K562 (cell line): ENCODE data around the gene GNG7. TPM values are rescaled to one million over a fixed set of nuclear protein-coding genes. Genes with fewer than 3 reads are reported as not detected.

Experiments
- ATAC-seq: fragments of 200-7000 bp; cut with Tn5 transposase; 3 replicates; pipeline ENCODE4 v1.9.1; 2020; ENCODE audit warnings: moderate library complexity
- BruUV-seq: library from RNA; stranded (reverse); fragments of 400-500 nt; replicated peaks from 2 replicates; lab custom pipeline; 2021; lab: Mats Ljungman, UMichigan
- CTCF ChIA-PET: fragments of 300-600 bp; formaldehyde crosslinking; extraction: SDS; loops from one replicate; lab custom pipeline; 2021; ENCODE audit warnings: low intra/inter-chr PET ratio; lab: Yijun Ruan, JAX
- POLR2A ChIA-PET: fragments of 300-600, 350-650 bp; sonication (Branson Sonifier 250); formaldehyde crosslinking; extraction: SDS; loops from one replicate; lab custom pipeline; 2021; ENCODE audit warnings: antibody characterized with exemption, inconsistent platforms; lab: Yijun Ruan, JAX
- DNase-seq, 4 experiments: peaks; one replicate each; pipeline versions ENCODE4 v3.0.0 to v3.0.0-alpha.2; 2011 to 2018; ENCODE audit warnings: low spot score in 3 of 4, mixed read lengths in 3 of 4; ENCODE audit errors: extremely low read depth in 1 of 4
- FAIRE-seq: peaks from 2 replicates; lab custom pipeline; 2011; peaks lifted over from hg19 to GRCh38; lab: Jason Lieb, UNC
- H2AFZ ChIP-seq: 2 replicates; pipeline ENCODE4 v1.6.0; 2011; ENCODE audit warnings: low read depth, low read length, control low read depth, inconsistent platforms
- H3K27ac ChIP-seq: fragments of 200-600 bp; 3 replicates; pipeline ENCODE4 v1.8.0; 2011; ENCODE audit warnings: low read depth, mild to moderate bottlenecking, control low read depth, inconsistent platforms, low read length, moderate library complexity, mixed read lengths; ENCODE audit errors: extremely low read depth
- H3K27me3 ChIP-seq, 2 experiments: fragments of 300-600 bp in 1 of 2; 2 replicates in 1 of 2; 3 replicates in 1 of 2; pipeline versions ENCODE4 v1.6.0 to v1.8.0; 2011; ENCODE audit warnings: inconsistent platforms in 2 of 2, low read length in 2 of 2, mild to moderate bottlenecking in 1 of 2, mixed read lengths in 1 of 2, moderate library complexity in 1 of 2; ENCODE audit not compliant: control insufficient read depth in 2 of 2, insufficient read depth in 2 of 2
- H3K36me3 ChIP-seq: fragments of 300-600 bp; 3 replicates; pipeline ENCODE4 v1.8.0; 2011; ENCODE audit warnings: mild to moderate bottlenecking, low read length, inconsistent platforms; ENCODE audit not compliant: control insufficient read depth, insufficient read depth
- H3K4me1 ChIP-seq, 2 experiments: fragments of 200-600 bp in 1 of 2; replicated peaks in 1 of 2; 2 replicates in 1 of 2; 3 replicates in 1 of 2; pipeline versions ENCODE4 v1.5.1 to v1.8.0; 2011; ENCODE audit warnings: inconsistent platforms in 2 of 2, low read length in 2 of 2, mild to moderate bottlenecking in 1 of 2, mixed read lengths in 1 of 2, moderate library complexity in 1 of 2; ENCODE audit not compliant: control insufficient read depth in 2 of 2, insufficient read depth in 2 of 2
- H3K4me2 ChIP-seq: 2 replicates; pipeline ENCODE4 v1.6.1; 2011; ENCODE audit warnings: low read length, control low read depth, inconsistent platforms, mixed read lengths; ENCODE audit not compliant: insufficient read depth
- H3K4me3 ChIP-seq: fragments of 200-600 bp; sonication (generic), shearing (Covaris generic); 2 replicates; pipeline ENCODE4 v1.5.1; 2016; ENCODE audit warnings: control low read depth, inconsistent platforms
- H3K79me2 ChIP-seq: fragments of 200-600 bp; 3 replicates; pipeline ENCODE4 v1.8.0; 2011; ENCODE audit warnings: low read length, inconsistent platforms; ENCODE audit not compliant: control insufficient read depth, insufficient read depth
- H3K9ac ChIP-seq, 2 experiments: 2 replicates each; pipeline versions ENCODE4 v1.6.0 to v1.6.1; 2011; ENCODE audit warnings: low read depth in 2 of 2, low read length in 2 of 2, control low read depth in 1 of 2, inconsistent platforms in 1 of 2, mild to moderate bottlenecking in 1 of 2, mixed read lengths in 1 of 2; ENCODE audit not compliant: insufficient read depth in 1 of 2
- H3K9me1 ChIP-seq: one replicate; pipeline ENCODE4 v1.6.0; 2011; ENCODE audit warnings: inconsistent platforms, mild to moderate bottlenecking, low read length, moderate library complexity; ENCODE audit not compliant: control insufficient read depth, insufficient read depth
- H3K9me3 ChIP-seq: replicated peaks from 2 replicates; pipeline ENCODE4 v1.5.1; 2011; ENCODE audit warnings: low read depth, low read length, inconsistent platforms; ENCODE audit not compliant: control insufficient read depth, insufficient read depth
- H4K20me1 ChIP-seq: replicated peaks from 2 replicates; pipeline ENCODE4 v1.6.1; 2011; ENCODE audit warnings: low read length, inconsistent platforms, mixed read lengths; ENCODE audit not compliant: control insufficient read depth, insufficient read depth
- RBFOX2 ChIP-seq: fragments of 200-400 bp; formaldehyde crosslinking; IDR thresholded peaks from 2 replicates; pipeline ENCODE4 v1.6.1; 2017; ENCODE audit warnings: low read depth, mild to moderate bottlenecking, low read length, moderate library complexity
- ZC3H4 ChIP-seq: sonication (generic); formaldehyde crosslinking; IDR thresholded peaks from 2 replicates; pipeline ENCODE4 v1.9.0; 2021; ENCODE audit warnings: missing genetic modification reagents, borderline replicate concordance
- WGBS: fragments of 100-300 bp; shearing (Covaris generic); methylation state at CpG from one replicate; pipeline ENCODE4 v1.1.6; 2016; ENCODE audit warnings: low coverage, mixed read lengths; ENCODE audit not compliant: insufficient coverage; ENCODE audit errors: missing lambda C conversion rate; 5-methylcytosine and 5-hydroxymethylcytosine counted together
- in situ Hi-C: fragments of 300-500 bp; cut with MboI; formaldehyde crosslinking; loops from 4 replicates; pipeline ENCODE4 v1.15.0; 2018; ENCODE audit warnings: inconsistent platforms, mixed read lengths
- intact Hi-C: fragments of 100-400 bp; cut with micrococcal nuclease; formaldehyde crosslinking; loops from 2 replicates; pipeline ENCODE4 v1.14.2; 2022
- polyA plus RNA-seq, 8 experiments: library from polyadenylated mRNA; depleted of rRNA in 4 of 8; stranded (reverse) in 5 of 8; unstranded in 3 of 8; fragments of >200 nt; fragmentation: Nextera tagmentation in 2 of 8; fragmentation: Illumina TruSeq in 1 of 8; extraction: Ambion mirVana in 2 of 8; extraction: Trizol in 1 of 8; gene quantifications; 2 replicates each; pipeline versions ENCODE4 v1.2.1 to v1.2.3, GENCODE V29; 2011 to 2014; ENCODE audit warnings: inconsistent platforms in 1 of 8, missing spikeins in 1 of 8
- total RNA-seq, 7 experiments: library from RNA; depleted of rRNA in 6 of 7; stranded (reverse); fragments of >200 nt in 6 of 7; fragmentation: Illumina TruSeq in 2 of 7; extraction: Trizol in 2 of 7; gene quantifications; 2 replicates each; pipeline versions ENCODE4 v1.2.1 to v1.2.3, GENCODE V29; 2011 to 2021; ENCODE audit warnings: low replicate concordance in 1 of 7
- TF ChIP-seq, protein P1 (sequence below), 2 experiments: fragments of 450-650 bp in 1 of 2; IDR thresholded peaks; 2 replicates each; pipeline ENCODE4 v1.6.1; 2011 to 2017; ENCODE audit warnings: low read depth in 2 of 2, antibody characterized with exemption in 1 of 2, borderline replicate concordance in 1 of 2, low read length in 1 of 2, mild to moderate bottlenecking in 1 of 2, mixed read lengths in 1 of 2; ENCODE audit not compliant: control insufficient read depth in 1 of 2

The GNG7 gene
- total and polyA plus RNA-seq, 9 of the 15 experiments (the other 6 are each of a cell fraction or from before 2014, with no cell fraction given) = 0.01 to 0.20 (median 0.06) TPM; not detected in 1

DNA sequence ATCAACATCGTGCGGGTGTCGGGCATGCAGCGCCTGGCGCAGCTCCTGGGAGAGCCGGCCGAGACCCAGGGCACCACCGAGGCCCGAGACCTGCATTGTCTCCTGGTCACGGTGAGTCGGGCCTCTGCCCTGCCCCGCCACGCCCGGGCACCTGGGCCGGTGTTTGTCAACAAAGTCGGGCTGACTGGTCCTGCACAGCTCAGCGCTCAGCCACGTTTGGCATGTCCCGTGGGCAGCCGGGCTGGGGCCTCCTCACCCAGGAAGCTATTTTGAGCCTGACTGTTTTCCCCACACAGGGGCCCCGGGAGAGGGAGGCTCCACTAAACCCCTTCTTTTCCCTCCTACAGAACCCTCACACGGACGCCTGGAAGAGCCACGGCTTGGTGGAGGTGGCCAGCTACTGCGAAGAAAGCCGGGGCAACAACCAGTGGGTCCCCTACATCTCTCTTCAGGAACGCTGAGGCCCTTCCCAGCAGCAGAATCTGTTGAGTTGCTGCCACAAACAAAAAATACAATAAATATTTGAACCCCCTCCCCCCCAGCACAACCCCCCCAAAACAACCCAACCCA, 225.3 kb downstream of the GNG7 start:
- no TSS peak for BruUV-seq
- peaks cover 6 to 16% of the 10 kb centered on the region in 2 experiments; a peak in 3 of 5 replicates for H3K27me3 ChIP-seq
- peaks cover 2 to 46% of the 10 kb centered on the region in 2 experiments; a peak in 4 of 5 replicates for H3K4me1 ChIP-seq
- no peak overlapping the region; the same call in 1 of the 2 replicates for H3K4me3 ChIP-seq
- H3K9ac ChIP-seq = 0 out of 4 replicates have a peak overlapping the region, but pooled peaks of 1 of the 2 experiments have one; percentile 82
- H3K4me2 ChIP-seq = no peak overlapping the region
- no peak overlapping the region for H2AFZ ChIP-seq
- POLR2A ChIA-PET = interaction anchor here (0.6 to 3.5 kb wide), 24 partner anchors 10 to 577 kb away, joined by 3 to 26 read pairs (median 9); partner anchors contain the start of genes LMNB2 and TIMM13
- H3K36me3 ChIP-seq = no peaks in the 10 kb centered on the region
- FAIRE-seq (no peak), ATAC-seq (no peak), DNase-seq (no peak)
- no peaks in the 10 kb centered on the region for H3K79me2 ChIP-seq
- no peak overlapping the region for H3K27ac ChIP-seq
- no peaks in the 10 kb centered on the region for H3K9me3 ChIP-seq
- WGBS = 71% methylated on average over 15 of the region's 27 CpGs
- CTCF ChIA-PET = interaction anchor here (0.7 kb wide), 1 partner anchor 131 kb away, joined by 3 read pairs; no protein-coding TSS in a partner anchor
- intact Hi-C loops = loop anchor here (2.0 kb wide), 1 partner anchor 66 kb away; no protein-coding TSS in a partner anchor
- H3K9me1 ChIP-seq = no peaks in the 10 kb centered on the region
- 0 out of 2 replicates have a peak, but pooled peaks cover 5% of the 10 kb centered on the region for H4K20me1 ChIP-seq
- in situ Hi-C loops = no loop called here
- TF ChIP-seq RBFOX2 (peak; percentile 57; the same call in 1 of the 2 replicates), ZC3H4 (0 out of 2 replicates have a peak, but pooled peaks have one; percentile 4)
- TF ChIP-seq, protein P1, sequence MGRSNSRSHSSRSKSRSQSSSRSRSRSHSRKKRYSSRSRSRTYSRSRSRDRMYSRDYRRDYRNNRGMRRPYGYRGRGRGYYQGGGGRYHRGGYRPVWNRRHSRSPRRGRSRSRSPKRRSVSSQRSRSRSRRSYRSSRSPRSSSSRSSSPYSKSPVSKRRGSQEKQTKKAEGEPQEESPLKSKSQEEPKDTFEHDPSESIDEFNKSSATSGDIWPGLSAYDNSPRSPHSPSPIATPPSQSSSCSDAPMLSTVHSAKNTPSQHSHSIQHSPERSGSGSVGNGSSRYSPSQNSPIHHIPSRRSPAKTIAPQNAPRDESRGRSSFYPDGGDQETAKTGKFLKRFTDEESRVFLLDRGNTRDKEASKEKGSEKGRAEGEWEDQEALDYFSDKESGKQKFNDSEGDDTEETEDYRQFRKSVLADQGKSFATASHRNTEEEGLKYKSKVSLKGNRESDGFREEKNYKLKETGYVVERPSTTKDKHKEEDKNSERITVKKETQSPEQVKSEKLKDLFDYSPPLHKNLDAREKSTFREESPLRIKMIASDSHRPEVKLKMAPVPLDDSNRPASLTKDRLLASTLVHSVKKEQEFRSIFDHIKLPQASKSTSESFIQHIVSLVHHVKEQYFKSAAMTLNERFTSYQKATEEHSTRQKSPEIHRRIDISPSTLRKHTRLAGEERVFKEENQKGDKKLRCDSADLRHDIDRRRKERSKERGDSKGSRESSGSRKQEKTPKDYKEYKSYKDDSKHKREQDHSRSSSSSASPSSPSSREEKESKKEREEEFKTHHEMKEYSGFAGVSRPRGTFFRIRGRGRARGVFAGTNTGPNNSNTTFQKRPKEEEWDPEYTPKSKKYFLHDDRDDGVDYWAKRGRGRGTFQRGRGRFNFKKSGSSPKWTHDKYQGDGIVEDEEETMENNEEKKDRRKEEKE (IDR thresholded peaks at IDR 0.05; ENCODE audit: borderline replicate concordance in 1 of 2, control insufficient read depth in 1 of 2, low read depth in 2 of 2, low read length in 1 of 2) = no peak
